Omental fat pad (tissue), 4 donors: Measurements from ENCODE around the gene LDLR. TPM values are rescaled to one million over a fixed set of nuclear protein-coding genes. Genes with fewer than 3 reads are reported as not detected.
"Not testable (repeated sequence)": the region's sequence is repeated elsewhere in the genome, so short reads cannot be mapped to it uniquely, and the experiment has no call there.

ENCODE experiments used
- ATAC-seq: fragments of 150-250 bp; one replicate; pipeline ENCODE4 v1.9.1; 2016; ENCODE audit warnings: mild to moderate bottlenecking, moderate library complexity; ENCODE audit not compliant: low FRiP score
- DNase-seq: peaks from one replicate; pipeline ENCODE4 v3.0.0-alpha.2; 2019; ENCODE audit warnings: low spot score
- CTCF ChIP-seq, 3 donors: fragments of 450-650 bp; IDR thresholded peaks; one replicate each; pipeline ENCODE4 v1.5.1; 2016 to 2017; ENCODE audit warnings: antibody characterized with exemption in 3 of 3, mild to moderate bottlenecking in 3 of 3, moderate library complexity in 2 of 3
- total RNA-seq, 4 donors: library from RNA; depleted of rRNA; stranded (reverse); fragments of >200 nt; gene quantifications; one replicate each; pipeline ENCODE4 v1.1.0, GENCODE V29; 2016

Gene LDLR
- total RNA-seq, 4 donors from 2014 or later, result 21.2 to 397 (median 114) TPM

DNA sequence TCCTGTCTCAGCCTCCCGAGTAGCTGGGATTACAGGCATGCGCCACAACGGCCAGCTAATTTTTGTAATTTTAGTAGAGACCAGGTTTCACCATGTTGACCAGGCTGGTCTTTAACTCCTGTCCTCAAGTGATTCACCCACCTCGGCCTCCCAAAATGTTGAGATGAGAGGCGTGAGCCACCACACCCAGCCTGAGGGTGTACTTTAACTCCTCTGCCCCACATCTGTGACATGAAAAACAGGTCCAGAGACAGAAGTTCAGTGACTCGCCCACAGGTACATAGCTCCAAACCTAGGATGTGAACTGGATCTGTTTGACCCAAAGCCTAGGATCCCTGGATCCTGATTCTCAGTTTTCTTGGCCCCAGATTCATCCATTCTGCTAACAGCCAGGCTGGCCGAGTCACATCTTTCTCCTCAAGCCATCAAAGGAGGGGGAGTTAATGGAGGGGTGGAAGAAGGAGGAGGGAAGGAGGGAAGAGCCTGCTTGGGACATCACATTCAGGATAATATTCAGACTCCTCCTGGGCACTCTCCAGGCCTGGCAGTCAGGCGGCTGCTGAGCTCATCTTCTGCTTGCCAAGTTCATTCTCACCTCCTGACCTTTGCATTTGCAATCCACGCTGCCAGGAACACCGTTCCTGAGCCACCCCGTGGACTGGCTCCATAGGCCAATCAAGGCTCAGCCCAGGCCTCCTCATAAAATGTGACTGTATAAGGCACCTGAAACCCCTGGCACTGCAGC, 63.2 kb downstream of the LDLR start:
- peak; percentile 74 for ATAC-seq
- TF ChIP-seq CTCF (IDR thresholded peaks at IDR 0.05), result no peak
- DNase-seq, result no peak

- ATAC-seq (no peak), DNase-seq (no peak)
- TF ChIP-seq CTCF (IDR thresholded peaks at IDR 0.05), result no peak
Observed at GRCh38 chr19:11154683-11155047, 65.4 kb downstream of the LDLR start.

- ATAC-seq (peak; percentile 93), DNase-seq (peak; percentile 78)
- no peak for TF ChIP-seq CTCF (IDR thresholded peaks at IDR 0.05)
Observed at GRCh38 chr19:11155373-11156120, 66.3 kb downstream of the LDLR start, which contains the start of gene SPC24. TSS of gene SPC24 (minus strand) at chr19:11155782. CDS start at chr19:11155776, 6 bp downstream.

DNA sequence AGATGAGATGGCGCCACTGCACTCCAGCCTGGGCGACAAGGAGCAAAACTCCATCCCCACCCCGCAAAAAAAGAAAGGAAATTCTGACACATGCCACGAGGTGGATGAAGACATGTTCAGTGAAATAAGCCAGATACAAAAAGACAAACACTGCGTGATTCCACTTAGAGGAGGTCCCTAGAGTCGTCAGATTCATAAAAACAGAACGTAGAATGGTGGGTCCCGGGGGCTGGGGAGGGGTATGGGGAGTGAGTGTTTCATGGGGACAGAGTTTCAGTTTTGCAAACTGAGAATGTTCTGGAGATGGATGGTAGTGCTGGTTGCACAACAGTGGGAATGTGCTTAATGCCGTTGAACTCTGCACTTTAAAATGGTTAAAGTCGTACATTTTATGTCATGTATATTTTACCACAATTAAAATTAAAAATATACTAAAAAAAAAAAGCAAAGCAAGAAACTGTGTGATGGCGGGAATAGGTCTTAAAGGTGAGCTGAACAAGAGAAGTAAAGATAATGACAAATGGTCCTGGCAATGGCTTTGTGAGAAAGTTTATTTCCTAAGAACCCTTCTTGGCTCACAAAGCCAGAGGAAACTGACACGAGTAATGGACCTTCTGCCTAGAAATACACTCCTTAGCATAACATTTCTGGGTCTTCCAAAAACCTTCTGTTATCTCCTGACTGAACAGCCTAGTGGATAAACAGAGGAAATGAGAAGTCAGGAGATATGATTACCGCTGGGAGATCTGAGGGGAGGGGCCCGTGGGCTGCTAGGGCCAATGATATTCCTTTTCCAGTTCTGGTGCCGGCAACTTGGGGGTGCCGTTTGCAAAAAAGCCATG, 70.6 kb downstream of the LDLR start:
- no peak for TF ChIP-seq CTCF (IDR thresholded peaks at IDR 0.05)
- ATAC-seq (peak; percentile 15), DNase-seq (no peak)

GRCh38 chr19:11160440-11160768, 71.1 kb downstream of the LDLR start:
- not testable (repeated sequence) for ATAC-seq, DNase-seq

- TF ChIP-seq CTCF (IDR thresholded peaks at IDR 0.05), result no peak
- DNase-seq (no peak), ATAC-seq (no peak)
Observed at GRCh38 chr19:11164296-11164695, 75.0 kb downstream of the LDLR start.

DNA sequence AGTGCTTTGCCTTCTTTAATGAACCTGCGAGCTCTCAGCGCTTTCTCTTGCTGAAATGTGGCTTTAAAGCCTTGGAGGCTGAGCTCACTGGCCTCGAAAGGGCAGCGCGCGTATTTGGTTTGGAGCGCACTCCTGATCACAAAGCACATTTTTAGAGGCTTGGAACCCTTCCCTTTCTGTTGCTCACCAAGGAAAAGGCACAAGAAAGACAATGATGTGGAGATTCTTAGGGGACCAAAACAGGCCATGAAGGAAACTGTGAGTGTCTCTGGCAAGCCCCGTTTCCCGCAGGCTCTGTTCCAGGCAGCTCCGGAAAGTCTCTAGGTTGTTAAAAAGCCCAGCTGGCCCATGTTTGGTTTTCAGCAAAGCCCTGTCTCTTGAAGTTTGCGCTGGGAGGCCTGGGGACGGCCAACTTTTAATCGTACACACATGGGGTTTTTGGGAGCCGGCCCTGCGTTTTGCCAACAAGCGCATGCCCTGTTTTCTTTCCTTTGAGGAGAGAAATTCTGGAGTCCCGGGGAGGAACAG, 75.7 kb downstream of the LDLR start:
- no peak for TF ChIP-seq CTCF (IDR thresholded peaks at IDR 0.05)
- no peak for ATAC-seq
- no peak for DNase-seq
